Naive thymus-derived CD4-positive, alpha-beta T cell (primary cell): ENCODE data around the gene GDNF. TPM values are rescaled to one million over a fixed set of nuclear protein-coding genes. Genes with fewer than 3 reads are reported as not detected.
"Not testable (repeated sequence)": the region's sequence is repeated elsewhere in the genome, so short reads cannot be mapped to it uniquely, and the experiment has no call there.

Experiments used
- ATAC-seq: fragments of 150-1000 bp; cut with Tn5 transposase; 2 replicates; pipeline ENCODE4 v1.10.0; 2021; ENCODE audit warnings: mild to moderate bottlenecking, moderate library complexity
- CTCF ChIA-PET: fragments of 350-600 bp; sonication (Branson Sonifier 250); formaldehyde crosslinking; loops from one replicate; lab custom pipeline; 2021; ENCODE audit warnings: antibody characterized with exemption; lab: Charles Lee
- POLR2A ChIA-PET: fragments of 350-600 bp; sonication (Branson Sonifier 250); formaldehyde crosslinking; loops from one replicate; lab custom pipeline; 2021; ENCODE audit warnings: antibody characterized with exemption, inconsistent platforms; lab: Charles Lee
- DNase-seq, 9 donors: peaks; one replicate each; pipeline versions ENCODE4 v3.0.0 to v3.0.0-alpha.2; 2020 to 2022; ENCODE audit warnings: mixed read lengths in 1 of 9
- H3K27ac ChIP-seq: one replicate; pipeline ENCODE4 v1.7.0; 2013; ENCODE audit warnings: mild to moderate bottlenecking, low read depth, low read length, moderate library complexity
- H3K27me3 ChIP-seq, 2 donors: one replicate each; pipeline ENCODE4 v1.7.0; 2013; ENCODE audit warnings: low read length in 2 of 2, mild to moderate bottlenecking in 2 of 2, moderate library complexity in 2 of 2; ENCODE audit not compliant: control insufficient read depth in 2 of 2, insufficient read depth in 2 of 2
- H3K36me3 ChIP-seq, 3 experiments: 1 replicate in 2 of 3; 2 replicates in 1 of 3; pipeline ENCODE4 v1.7.0; 2013; ENCODE audit warnings: low read length in 3 of 3, mild to moderate bottlenecking in 3 of 3, moderate library complexity in 1 of 3; ENCODE audit not compliant: insufficient read depth in 3 of 3, control insufficient read depth in 2 of 3
- H3K4me1 ChIP-seq, 2 donors: one replicate each; pipeline ENCODE4 v1.7.0; 2013; ENCODE audit warnings: low read length in 2 of 2, mild to moderate bottlenecking in 2 of 2, moderate library complexity in 1 of 2; ENCODE audit not compliant: control insufficient read depth in 2 of 2, insufficient read depth in 2 of 2
- H3K4me3 ChIP-seq: 2 replicates; pipeline ENCODE4 v1.7.0; 2013; ENCODE audit warnings: mild to moderate bottlenecking, low read length
- H3K9me3 ChIP-seq, 3 experiments: 1 replicate in 2 of 3; 2 replicates in 1 of 3; pipeline ENCODE4 v1.7.0; 2013; ENCODE audit warnings: low read length in 3 of 3; ENCODE audit not compliant: control insufficient read depth in 2 of 3
- H3K27ac Mint-ChIP-seq, 9 donors: one replicate each; pipeline ENCODE4 v1.8.0; 2020 to 2022; ENCODE audit warnings: mixed read lengths in 9 of 9, mild to moderate bottlenecking in 8 of 9, moderate library complexity in 5 of 9, inconsistent platforms in 2 of 9
- H3K27me3 Mint-ChIP-seq, 5 donors: one replicate each; pipeline ENCODE4 v1.8.0; 2021 to 2022; ENCODE audit warnings: mixed read lengths in 5 of 5, mild to moderate bottlenecking in 1 of 5
- H3K36me3 Mint-ChIP-seq, 5 donors: one replicate each; pipeline ENCODE4 v1.8.0; 2020 to 2022; ENCODE audit warnings: mixed read lengths in 5 of 5, mild to moderate bottlenecking in 3 of 5, inconsistent platforms in 1 of 5
- H3K4me1 Mint-ChIP-seq, 7 donors: one replicate each; pipeline ENCODE4 v1.8.0; 2020 to 2022; ENCODE audit warnings: mixed read lengths in 7 of 7, mild to moderate bottlenecking in 3 of 7, inconsistent platforms in 1 of 7
- H3K4me3 Mint-ChIP-seq, 10 donors: one replicate each; pipeline ENCODE4 v1.8.0; 2020 to 2022; ENCODE audit warnings: mild to moderate bottlenecking in 10 of 10, mixed read lengths in 10 of 10, moderate library complexity in 6 of 10, inconsistent platforms in 2 of 10
- H3K9me3 Mint-ChIP-seq, 11 donors: one replicate each; pipeline ENCODE4 v1.8.0; 2020 to 2022; ENCODE audit warnings: mixed read lengths in 11 of 11, mild to moderate bottlenecking in 4 of 11, inconsistent platforms in 1 of 11, moderate library complexity in 1 of 11
- intact Hi-C, 2 donors: fragments of 100-400 bp; cut with micrococcal nuclease; formaldehyde crosslinking; loops; one replicate each; pipeline ENCODE4 v1.15.1; 2023
- polyA plus RNA-seq, 2 donors: library from polyadenylated mRNA; unstranded; fragments of 300-500 nt; fragmentation: Illumina TruSeq; gene quantifications; one replicate each; pipeline ENCODE4 v1.2.3, GENCODE V29; 2021
- total RNA-seq, 6 experiments: library from RNA in 5 of 6; stranded (reverse) in 5 of 6; gene quantifications; 1 replicate in 5 of 6; 2 replicates in 1 of 6; pipeline ENCODE4 v1.2.3 and lab custom pipeline; 2021 to 2026

The GDNF gene
- total and polyA plus RNA-seq, 7 experiments from 2014 or later, result not detected

- not testable (repeated sequence) for ATAC-seq
- H3K9me3 Mint-ChIP-seq, result peaks cover 4 to 51% (median 16%) of the 10 kb centered on the region in 11 donors
- H3K36me3 Mint-ChIP-seq, result peaks cover 0 to 13% (median 2%) of the 10 kb centered on the region in 5 donors
These were observed 43.4 kb downstream of the GDNF start for GRCh38 chr5:37796435-37796834.

GRCh38 chr5:37795292-37795691 is 44.5 kb downstream of the GDNF start:
- intact Hi-C loops, H3K36me3 ChIP-seq: not testable (repeated sequence)

More at GRCh38 chr5:37796435-37796834, 43.4 kb downstream of the GDNF start:
- POLR2A ChIA-PET, H3K4me3 ChIP-seq, H3K27ac ChIP-seq, H3K4me3 Mint-ChIP-seq, H3K4me1 Mint-ChIP-seq, H3K4me1 ChIP-seq, H3K27ac Mint-ChIP-seq, H3K36me3 ChIP-seq, DNase-seq, H3K27me3 ChIP-seq, intact Hi-C loops, H3K9me3 ChIP-seq, CTCF ChIA-PET: not testable (repeated sequence)
- peaks cover 0 to 21% (median 6%) of the 10 kb centered on the region in 5 donors for H3K27me3 Mint-ChIP-seq

GRCh38 chr5:37792975-37793631 is 46.7 kb downstream of the GDNF start:
- ATAC-seq (no peak), DNase-seq (no peak)
- H3K36me3 Mint-ChIP-seq, result peaks cover 0 to 13% (median 2%) of the 10 kb centered on the region in 5 donors
- Histone ChIP-seq H3K4me3 (no peak overlapping the region), H3K9me3 (no peaks in the 10 kb centered on the region), H3K36me3 (no peaks in the 10 kb centered on the region), H3K4me1 (no peaks in the 10 kb centered on the region), H3K27me3 (no peaks in the 10 kb centered on the region), H3K27ac (no peak overlapping the region)
- ChIA-PET CTCF (no interaction called here), POLR2A (no interaction called here)
- peaks cover 0 to 32% (median 13%) of the 10 kb centered on the region in 5 donors for H3K27me3 Mint-ChIP-seq
- no peak overlapping the region for H3K4me3 Mint-ChIP-seq
- no peaks in the 10 kb centered on the region for H3K4me1 Mint-ChIP-seq
- intact Hi-C loops, result no loop called here
- peaks cover 4 to 54% (median 18%) of the 10 kb centered on the region in 11 donors for H3K9me3 Mint-ChIP-seq
- no peak overlapping the region for H3K27ac Mint-ChIP-seq

More at GRCh38 chr5:37795292-37795691, 44.5 kb downstream of the GDNF start:
- DNase-seq, H3K4me3 Mint-ChIP-seq, H3K4me1 Mint-ChIP-seq, CTCF ChIA-PET, H3K27me3 ChIP-seq, POLR2A ChIA-PET, H3K4me3 ChIP-seq, H3K27ac Mint-ChIP-seq, ATAC-seq, H3K9me3 ChIP-seq, H3K4me1 ChIP-seq, H3K27ac ChIP-seq: not testable (repeated sequence)
- H3K36me3 Mint-ChIP-seq, result peaks cover 0 to 13% (median 2%) of the 10 kb centered on the region in 5 donors
- H3K27me3 Mint-ChIP-seq, result peaks cover 0 to 21% (median 6%) of the 10 kb centered on the region in 5 donors
- H3K9me3 Mint-ChIP-seq, result peaks cover 4 to 54% (median 16%) of the 10 kb centered on the region in 11 donors

- DNase-seq, result no peak
- no peaks in the 10 kb centered on the region for H3K36me3 ChIP-seq
- intact Hi-C loops, result no loop called here
- CTCF ChIA-PET, result no interaction called here
- peaks cover 4 to 48% (median 17%) of the 10 kb centered on the region in 11 donors for H3K9me3 Mint-ChIP-seq
- H3K4me3 ChIP-seq, result no peak overlapping the region
- H3K36me3 Mint-ChIP-seq, result peaks cover 0 to 13% (median 2%) of the 10 kb centered on the region in 5 donors
- H3K4me3 Mint-ChIP-seq, result no peak overlapping the region
- H3K27me3 ChIP-seq, result no peaks in the 10 kb centered on the region
- no peaks in the 10 kb centered on the region for H3K9me3 ChIP-seq
- no peaks in the 10 kb centered on the region for H3K4me1 ChIP-seq
- peaks cover 0 to 26% (median 19%) of the 10 kb centered on the region in 5 donors for H3K27me3 Mint-ChIP-seq
- POLR2A ChIA-PET, result no interaction called here
- ATAC-seq, result no peak
- no peaks in the 10 kb centered on the region for H3K4me1 Mint-ChIP-seq
- no peak overlapping the region for H3K27ac ChIP-seq
- H3K27ac Mint-ChIP-seq, result no peak overlapping the region
These were observed 48.5 kb downstream of the GDNF start for GRCh38 chr5:37791321-37791720.

GRCh38 chr5:37789991-37790390 is 49.9 kb downstream of the GDNF start:
- no peaks in the 10 kb centered on the region for H3K4me1 ChIP-seq
- H3K4me3 Mint-ChIP-seq, result no peak overlapping the region
- CTCF ChIA-PET, result no interaction called here
- no peak for DNase-seq
- H3K27me3 ChIP-seq, result no peaks in the 10 kb centered on the region
- H3K36me3 Mint-ChIP-seq, result peaks cover 0 to 15% (median 2%) of the 10 kb centered on the region in 5 donors
- H3K4me3 ChIP-seq, result no peak overlapping the region
- peak overlapping the region in 1 of 9 donors; percentile 11 for H3K27ac Mint-ChIP-seq
- no peaks in the 10 kb centered on the region for H3K9me3 ChIP-seq
- ATAC-seq, result no peak
- H3K36me3 ChIP-seq, result no peaks in the 10 kb centered on the region
- POLR2A ChIA-PET, result no interaction called here
- H3K27me3 Mint-ChIP-seq, result peaks cover 2 to 37% (median 21%) of the 10 kb centered on the region in 5 donors
- H3K27ac ChIP-seq, result no peak overlapping the region
- H3K9me3 Mint-ChIP-seq, result peaks cover 7 to 39% (median 17%) of the 10 kb centered on the region in 11 donors
- intact Hi-C loops, result no loop called here
- no peaks in the 10 kb centered on the region for H3K4me1 Mint-ChIP-seq

- no peak overlapping the region for H3K4me3 Mint-ChIP-seq
- no peaks in the 10 kb centered on the region for H3K4me1 Mint-ChIP-seq
- peaks cover 6 to 30% (median 18%) of the 10 kb centered on the region in 5 donors for H3K27me3 Mint-ChIP-seq
- intact Hi-C loops, result no loop called here
- H3K27me3 ChIP-seq, result no peaks in the 10 kb centered on the region
- no peak overlapping the region for H3K27ac ChIP-seq
- CTCF ChIA-PET, result no interaction called here
- DNase-seq, result no peak
- H3K36me3 Mint-ChIP-seq, result peaks cover 0 to 3% (median 0%) of the 10 kb centered on the region in 5 donors
- no peaks in the 10 kb centered on the region for H3K9me3 ChIP-seq
- no peak overlapping the region for H3K4me3 ChIP-seq
- POLR2A ChIA-PET, result no interaction called here
- no peaks in the 10 kb centered on the region for H3K4me1 ChIP-seq
- no peak for ATAC-seq
- no peaks in the 10 kb centered on the region for H3K36me3 ChIP-seq
- peaks cover 0 to 21% (median 7%) of the 10 kb centered on the region in 11 donors for H3K9me3 Mint-ChIP-seq
- H3K27ac Mint-ChIP-seq, result no peak overlapping the region
These were observed 52.1 kb downstream of the GDNF start for GRCh38 chr5:37787742-37788141.
